ENCODE results near the gene PRICKLE2.
A peak's percentile ranks its signal among the peaks of the same experiment; 100 is the strongest.

DNA sequence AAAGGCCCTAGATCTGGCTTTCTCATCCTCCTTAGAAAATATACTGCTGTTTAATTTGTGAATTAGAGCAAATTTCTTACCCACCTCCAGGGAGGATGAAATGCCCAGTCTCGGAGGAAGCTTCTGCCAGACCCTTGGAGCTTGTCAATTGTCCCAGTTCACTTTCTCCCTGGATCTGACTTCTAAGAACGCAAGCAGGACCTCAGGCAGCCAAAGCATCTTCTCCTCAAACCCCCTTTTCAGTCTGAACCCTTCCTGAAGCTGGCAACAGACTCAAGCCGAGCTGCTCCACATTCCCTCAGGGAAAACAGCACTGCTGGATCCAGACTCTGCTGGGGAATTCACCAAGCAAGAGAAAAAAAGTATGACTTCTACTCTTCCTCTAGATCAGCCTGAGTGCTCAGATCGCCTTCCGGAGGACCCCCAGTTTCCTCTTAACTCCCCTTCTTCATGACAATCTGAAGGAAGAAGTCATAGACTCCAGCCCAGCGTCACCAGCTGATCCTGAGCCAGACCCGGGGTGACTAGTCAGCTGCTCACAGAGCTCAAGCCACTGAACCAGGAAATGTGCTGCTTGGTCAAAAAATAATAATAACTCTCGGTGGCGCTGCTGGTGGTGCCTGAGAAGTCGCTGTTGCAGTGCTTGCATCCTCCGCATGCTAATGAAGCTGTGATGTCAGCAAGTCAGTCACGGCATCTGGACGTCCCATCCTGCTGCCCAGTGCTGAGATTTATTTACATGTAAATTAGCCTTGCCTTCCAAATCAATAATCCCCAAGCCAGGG, at the start of gene PRICKLE2:
- TF ChIP-seq, protein P1, sequence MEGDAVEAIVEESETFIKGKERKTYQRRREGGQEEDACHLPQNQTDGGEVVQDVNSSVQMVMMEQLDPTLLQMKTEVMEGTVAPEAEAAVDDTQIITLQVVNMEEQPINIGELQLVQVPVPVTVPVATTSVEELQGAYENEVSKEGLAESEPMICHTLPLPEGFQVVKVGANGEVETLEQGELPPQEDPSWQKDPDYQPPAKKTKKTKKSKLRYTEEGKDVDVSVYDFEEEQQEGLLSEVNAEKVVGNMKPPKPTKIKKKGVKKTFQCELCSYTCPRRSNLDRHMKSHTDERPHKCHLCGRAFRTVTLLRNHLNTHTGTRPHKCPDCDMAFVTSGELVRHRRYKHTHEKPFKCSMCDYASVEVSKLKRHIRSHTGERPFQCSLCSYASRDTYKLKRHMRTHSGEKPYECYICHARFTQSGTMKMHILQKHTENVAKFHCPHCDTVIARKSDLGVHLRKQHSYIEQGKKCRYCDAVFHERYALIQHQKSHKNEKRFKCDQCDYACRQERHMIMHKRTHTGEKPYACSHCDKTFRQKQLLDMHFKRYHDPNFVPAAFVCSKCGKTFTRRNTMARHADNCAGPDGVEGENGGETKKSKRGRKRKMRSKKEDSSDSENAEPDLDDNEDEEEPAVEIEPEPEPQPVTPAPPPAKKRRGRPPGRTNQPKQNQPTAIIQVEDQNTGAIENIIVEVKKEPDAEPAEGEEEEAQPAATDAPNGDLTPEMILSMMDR (IDR thresholded peaks at IDR 0.05): peak in 4 of 6 experiments; percentile 17 to 52 (median 36)
- TF ChIP-seq POLR2A (IDR thresholded peaks at IDR 0.05): peak in 1 of 2 donors; percentile 54
